ENCODE results near the gene CAPN15. TPM values are rescaled to one million over a fixed set of nuclear protein-coding genes. Genes with fewer than 3 reads are reported as not detected.

The CAPN15 gene
- polyA plus RNA-seq, 1 of the 3 experiments (the other 2 are of a cell fraction), result 22.9 TPM

DNA sequence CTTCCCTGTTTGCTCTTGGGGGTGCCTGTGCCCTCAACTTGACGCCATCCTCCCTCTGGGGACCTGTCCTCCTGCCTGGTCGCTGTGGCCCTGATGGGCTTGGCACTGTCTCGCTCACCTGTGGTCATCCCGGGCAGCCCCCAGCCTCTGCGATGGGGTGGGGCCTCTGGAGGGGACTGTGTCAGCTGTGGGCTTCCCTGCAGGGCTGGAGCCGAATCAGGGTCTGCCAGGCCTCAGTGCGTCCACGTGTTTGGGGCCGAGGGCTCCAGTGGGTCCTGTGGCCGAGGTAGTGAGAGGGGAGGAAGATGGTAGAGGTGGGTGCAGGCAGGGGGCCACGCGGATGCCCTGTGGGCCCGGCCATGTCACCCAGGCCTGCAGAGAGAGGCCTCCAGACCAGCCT is 50.3 kb downstream of the CAPN15 start (continued):
- TF ChIP-seq, protein P1, sequence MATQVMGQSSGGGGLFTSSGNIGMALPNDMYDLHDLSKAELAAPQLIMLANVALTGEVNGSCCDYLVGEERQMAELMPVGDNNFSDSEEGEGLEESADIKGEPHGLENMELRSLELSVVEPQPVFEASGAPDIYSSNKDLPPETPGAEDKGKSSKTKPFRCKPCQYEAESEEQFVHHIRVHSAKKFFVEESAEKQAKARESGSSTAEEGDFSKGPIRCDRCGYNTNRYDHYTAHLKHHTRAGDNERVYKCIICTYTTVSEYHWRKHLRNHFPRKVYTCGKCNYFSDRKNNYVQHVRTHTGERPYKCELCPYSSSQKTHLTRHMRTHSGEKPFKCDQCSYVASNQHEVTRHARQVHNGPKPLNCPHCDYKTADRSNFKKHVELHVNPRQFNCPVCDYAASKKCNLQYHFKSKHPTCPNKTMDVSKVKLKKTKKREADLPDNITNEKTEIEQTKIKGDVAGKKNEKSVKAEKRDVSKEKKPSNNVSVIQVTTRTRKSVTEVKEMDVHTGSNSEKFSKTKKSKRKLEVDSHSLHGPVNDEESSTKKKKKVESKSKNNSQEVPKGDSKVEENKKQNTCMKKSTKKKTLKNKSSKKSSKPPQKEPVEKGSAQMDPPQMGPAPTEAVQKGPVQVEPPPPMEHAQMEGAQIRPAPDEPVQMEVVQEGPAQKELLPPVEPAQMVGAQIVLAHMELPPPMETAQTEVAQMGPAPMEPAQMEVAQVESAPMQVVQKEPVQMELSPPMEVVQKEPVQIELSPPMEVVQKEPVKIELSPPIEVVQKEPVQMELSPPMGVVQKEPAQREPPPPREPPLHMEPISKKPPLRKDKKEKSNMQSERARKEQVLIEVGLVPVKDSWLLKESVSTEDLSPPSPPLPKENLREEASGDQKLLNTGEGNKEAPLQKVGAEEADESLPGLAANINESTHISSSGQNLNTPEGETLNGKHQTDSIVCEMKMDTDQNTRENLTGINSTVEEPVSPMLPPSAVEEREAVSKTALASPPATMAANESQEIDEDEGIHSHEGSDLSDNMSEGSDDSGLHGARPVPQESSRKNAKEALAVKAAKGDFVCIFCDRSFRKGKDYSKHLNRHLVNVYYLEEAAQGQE (IDR thresholded peaks at IDR 0.05; ENCODE audit: low read depth, low read length), result no peak
- TF ChIP-seq, protein P2, sequence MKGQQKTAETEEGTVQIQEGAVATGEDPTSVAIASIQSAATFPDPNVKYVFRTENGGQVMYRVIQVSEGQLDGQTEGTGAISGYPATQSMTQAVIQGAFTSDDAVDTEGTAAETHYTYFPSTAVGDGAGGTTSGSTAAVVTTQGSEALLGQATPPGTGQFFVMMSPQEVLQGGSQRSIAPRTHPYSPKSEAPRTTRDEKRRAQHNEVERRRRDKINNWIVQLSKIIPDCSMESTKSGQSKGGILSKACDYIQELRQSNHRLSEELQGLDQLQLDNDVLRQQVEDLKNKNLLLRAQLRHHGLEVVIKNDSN (IDR thresholded peaks at IDR 0.05; ENCODE audit: borderline replicate concordance, low read depth), result no peak
- no peak for TF ChIP-seq NFIC (IDR thresholded peaks at IDR 0.05; ENCODE audit: borderline replicate concordance)
- TF ChIP-seq TAF1 (IDR thresholded peaks at IDR 0.05; ENCODE audit: borderline replicate concordance, low read depth, low read length), result no peak
- no peak for TF ChIP-seq RXRA (IDR thresholded peaks at IDR 0.05; ENCODE audit: borderline replicate concordance, low read depth)

DNA sequence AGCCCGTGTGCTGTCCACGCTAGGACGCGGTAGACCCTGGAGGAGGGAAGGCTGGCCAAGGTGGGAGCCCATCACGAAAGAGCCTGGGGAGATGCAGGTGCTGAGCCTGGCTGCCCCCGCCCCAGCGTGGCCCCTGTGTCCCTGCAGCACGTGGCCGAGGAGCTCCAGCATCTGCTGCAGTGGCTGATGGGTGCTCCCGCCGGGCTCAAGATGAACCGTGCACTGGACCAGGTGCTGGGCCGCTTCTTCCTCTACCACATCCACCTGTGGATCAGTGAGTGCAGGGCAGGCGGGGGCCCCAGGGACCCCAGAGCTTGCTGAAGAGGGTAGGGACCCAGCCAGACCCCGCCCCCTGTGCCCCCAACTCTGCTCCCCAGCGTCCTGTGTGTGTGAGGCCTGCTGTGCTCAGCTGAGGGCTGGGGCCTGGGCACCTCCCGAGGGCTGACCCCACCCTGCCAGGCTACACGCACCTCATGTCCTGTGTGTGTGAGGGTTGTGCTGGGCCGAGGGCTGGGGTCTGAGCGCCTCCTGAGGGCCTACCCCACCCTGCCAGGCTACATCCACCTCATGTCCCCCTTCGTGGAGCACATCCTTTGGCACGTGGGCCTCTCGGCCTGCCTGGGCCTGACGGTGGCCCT is 50.8 kb downstream of the CAPN15 start:
- H3K4me1 ChIP-seq (ENCODE audit: control insufficient read depth in 1 of 2, insufficient read depth in 2 of 2, low read depth in 1 of 2, low read length in 1 of 2), result no peaks in the 10 kb centered on the region
- peaks cover 0 to 44% of the 10 kb centered on the region in 2 experiments for H3K36me3 ChIP-seq (replicated peaks in 1 of 2; ENCODE audit: control insufficient read depth in 1 of 2, insufficient read depth in 2 of 2, low read length in 1 of 2)
- TF ChIP-seq RXRA (IDR thresholded peaks at IDR 0.05; ENCODE audit: borderline replicate concordance, low read depth), result no peak
- no peak for TF ChIP-seq SIN3A (IDR thresholded peaks at IDR 0.05; ENCODE audit: borderline replicate concordance, low read depth, low read length)
- TF ChIP-seq TCF12 (IDR thresholded peaks at IDR 0.05), result no peak
- TF ChIP-seq RAD21 (IDR thresholded peaks at IDR 0.05; ENCODE audit: low read length), result no peak
- TF ChIP-seq, protein P3, sequence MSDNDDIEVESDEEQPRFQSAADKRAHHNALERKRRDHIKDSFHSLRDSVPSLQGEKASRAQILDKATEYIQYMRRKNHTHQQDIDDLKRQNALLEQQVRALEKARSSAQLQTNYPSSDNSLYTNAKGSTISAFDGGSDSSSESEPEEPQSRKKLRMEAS (IDR thresholded peaks at IDR 0.05; ENCODE audit: low read depth), result no peak
- TF ChIP-seq, protein P4, sequence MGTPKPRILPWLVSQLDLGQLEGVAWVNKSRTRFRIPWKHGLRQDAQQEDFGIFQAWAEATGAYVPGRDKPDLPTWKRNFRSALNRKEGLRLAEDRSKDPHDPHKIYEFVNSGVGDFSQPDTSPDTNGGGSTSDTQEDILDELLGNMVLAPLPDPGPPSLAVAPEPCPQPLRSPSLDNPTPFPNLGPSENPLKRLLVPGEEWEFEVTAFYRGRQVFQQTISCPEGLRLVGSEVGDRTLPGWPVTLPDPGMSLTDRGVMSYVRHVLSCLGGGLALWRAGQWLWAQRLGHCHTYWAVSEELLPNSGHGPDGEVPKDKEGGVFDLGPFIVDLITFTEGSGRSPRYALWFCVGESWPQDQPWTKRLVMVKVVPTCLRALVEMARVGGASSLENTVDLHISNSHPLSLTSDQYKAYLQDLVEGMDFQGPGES (IDR thresholded peaks at IDR 0.05; ENCODE audit: low read depth, low read length), result no peak
- TF ChIP-seq, protein P5, sequence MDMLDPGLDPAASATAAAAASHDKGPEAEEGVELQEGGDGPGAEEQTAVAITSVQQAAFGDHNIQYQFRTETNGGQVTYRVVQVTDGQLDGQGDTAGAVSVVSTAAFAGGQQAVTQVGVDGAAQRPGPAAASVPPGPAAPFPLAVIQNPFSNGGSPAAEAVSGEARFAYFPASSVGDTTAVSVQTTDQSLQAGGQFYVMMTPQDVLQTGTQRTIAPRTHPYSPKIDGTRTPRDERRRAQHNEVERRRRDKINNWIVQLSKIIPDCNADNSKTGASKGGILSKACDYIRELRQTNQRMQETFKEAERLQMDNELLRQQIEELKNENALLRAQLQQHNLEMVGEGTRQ (IDR thresholded peaks at IDR 0.05; ENCODE audit: borderline replicate concordance, low read depth, low read length), result no peak
- TF ChIP-seq, protein P1 (IDR thresholded peaks at IDR 0.05; ENCODE audit: low read depth, low read length), result no peak
- TF ChIP-seq, protein P2 (IDR thresholded peaks at IDR 0.05; ENCODE audit: borderline replicate concordance, low read depth), result no peak
- no peak for TF ChIP-seq FOXM1 (IDR thresholded peaks at IDR 0.05; ENCODE audit: low read depth)
- no peak for DNase-seq
- no peak overlapping the region for H3K4me3 ChIP-seq (ENCODE audit: low read depth in 2 of 2, low read length in 1 of 2)
- H3K9me2 ChIP-seq, result no peaks in the 10 kb centered on the region
- WGBS (ENCODE audit: low lambda C conversion rate), result 96% methylated on average over 4 of the region's 24 CpGs
- no peak overlapping the region for H3K9ac ChIP-seq
- POLR2A ChIA-PET, result no interaction called here
- no peaks in the 10 kb centered on the region for H3K79me2 ChIP-seq (ENCODE audit: insufficient read depth)
- no peak overlapping the region for H2AFZ ChIP-seq (ENCODE audit: low read depth)
- no peaks in the 10 kb centered on the region for H4K20me1 ChIP-seq (ENCODE audit: insufficient read depth)
- H3F3A ChIP-seq (replicated peaks; ENCODE audit: insufficient read depth), result no peaks in the 10 kb centered on the region
- H3K27ac ChIP-seq (ENCODE audit: low read depth in 2 of 2, low read length in 1 of 2), result no peak overlapping the region
- no peak overlapping the region for H3K4me2 ChIP-seq
- H3K9me3 ChIP-seq, result no peaks in the 10 kb centered on the region
- H3K27me3 ChIP-seq (ENCODE audit: insufficient read depth), result no peaks in the 10 kb centered on the region
- CTCF ChIA-PET, result interaction anchor here (1.0 to 1.4 kb wide), 3 partner anchors 10 to 82 kb away, joined by 3 to 4 read pairs (median 3); no protein-coding TSS in a partner anchor

Data from SK-N-SH (cell line).